Activated CD4-positive, CD25-positive, alpha-beta regulatory T cell treated with anti-CD3 and anti-CD28 coated beads, Interleukin-2, amount 50 U/mL, for 24 hours (primary cell): ENCODE results near the gene ATP10A.

Experiments
- ATAC-seq, 2 donors: fragments of 150-1000 bp; cut with Tn5 transposase; one replicate each; pipeline ENCODE4 v1.10.0; 2021; ENCODE audit warnings: mild to moderate bottlenecking in 1 of 2, moderate library complexity in 1 of 2

Gene ATP10A

GRCh38 chr15:25715536-25716413 is 147.4 kb downstream of the ATP10A start:
- no peak for ATAC-seq

GRCh38 chr15:25714538-25714840 is 148.6 kb downstream of the ATP10A start:
- ATAC-seq, result no peak

DNA sequence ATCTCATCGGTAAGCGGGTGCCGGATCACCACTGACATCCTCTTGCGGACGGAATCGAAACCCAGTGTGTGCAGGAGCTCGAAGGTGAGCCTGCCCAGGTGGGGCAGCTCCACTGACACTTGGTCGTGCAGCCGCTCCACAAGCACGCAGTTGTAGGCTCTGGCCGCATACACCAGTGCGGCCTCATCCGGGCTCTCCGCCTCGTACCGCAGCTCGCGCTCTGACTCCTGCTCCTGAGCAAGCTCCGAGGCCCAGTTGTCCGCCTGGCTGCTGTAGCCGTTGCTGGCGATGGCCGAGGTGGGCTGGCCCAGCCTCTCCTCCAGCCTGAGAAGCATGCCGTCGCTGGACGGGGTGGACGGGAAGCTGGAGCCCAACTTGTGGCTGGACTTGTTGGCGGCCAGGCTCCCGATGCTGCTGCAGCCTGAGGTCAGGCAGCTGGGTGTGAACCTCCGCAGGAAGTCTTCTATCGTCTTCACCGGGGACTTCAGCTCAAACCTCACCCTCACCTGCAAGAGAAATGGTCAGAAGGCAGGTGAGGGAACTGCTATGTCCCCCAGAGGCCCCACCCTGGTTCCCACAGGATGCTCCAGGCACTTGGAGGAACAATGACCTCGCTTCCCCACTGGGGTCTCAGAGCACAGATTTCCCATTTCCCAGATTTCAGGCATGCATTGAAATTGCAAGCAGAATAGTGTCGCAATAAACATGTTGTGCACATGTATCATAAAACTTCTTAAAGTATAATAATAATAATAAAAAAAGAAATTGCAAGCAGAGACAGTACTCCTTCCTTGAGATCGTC is 149.2 kb downstream of the ATP10A start:
- no peak for ATAC-seq

GRCh38 chr15:25712961-25713355 is 150.2 kb downstream of the ATP10A start:
- ATAC-seq, result no peak

DNA sequence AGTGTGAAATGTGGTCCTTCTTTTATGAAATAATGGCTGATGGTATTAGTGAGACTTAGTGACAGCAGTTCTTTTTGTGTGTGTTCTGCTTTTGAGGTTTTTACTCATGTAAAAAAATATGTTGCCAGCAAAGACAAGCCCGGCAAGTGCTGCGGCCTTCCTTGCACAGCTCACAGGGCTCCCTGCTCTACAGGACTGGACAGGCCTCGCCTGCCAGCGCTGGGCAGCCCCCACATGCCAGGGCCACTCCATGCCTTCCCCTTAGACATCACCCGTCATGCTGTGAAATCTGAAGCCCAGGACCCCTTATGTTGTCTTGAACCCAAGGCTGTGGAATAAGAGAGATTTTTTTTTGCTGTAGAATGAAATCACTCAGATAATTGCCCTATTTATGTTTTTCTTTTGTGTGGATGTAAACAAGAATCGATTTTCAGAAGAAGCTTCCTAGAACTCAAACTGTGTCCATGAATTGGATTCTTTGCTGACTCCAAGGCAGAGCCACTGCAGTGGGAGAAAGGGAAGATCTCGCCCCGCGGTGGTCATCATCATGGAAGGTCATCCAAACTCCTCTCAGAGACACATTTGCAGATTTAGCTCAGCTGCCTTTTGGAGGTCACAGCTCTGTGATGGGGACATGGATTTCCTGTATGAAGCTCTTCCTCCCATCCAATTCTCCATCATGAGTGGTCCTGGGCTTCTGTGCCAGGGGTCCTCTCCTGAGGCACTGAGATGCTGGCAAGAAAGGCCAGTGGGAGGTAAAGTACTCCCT is 150.8 kb downstream of the ATP10A start:
- ATAC-seq, result no peak

GRCh38 chr15:25711691-25712090 is 151.4 kb downstream of the ATP10A start:
- ATAC-seq, result no peak

DNA sequence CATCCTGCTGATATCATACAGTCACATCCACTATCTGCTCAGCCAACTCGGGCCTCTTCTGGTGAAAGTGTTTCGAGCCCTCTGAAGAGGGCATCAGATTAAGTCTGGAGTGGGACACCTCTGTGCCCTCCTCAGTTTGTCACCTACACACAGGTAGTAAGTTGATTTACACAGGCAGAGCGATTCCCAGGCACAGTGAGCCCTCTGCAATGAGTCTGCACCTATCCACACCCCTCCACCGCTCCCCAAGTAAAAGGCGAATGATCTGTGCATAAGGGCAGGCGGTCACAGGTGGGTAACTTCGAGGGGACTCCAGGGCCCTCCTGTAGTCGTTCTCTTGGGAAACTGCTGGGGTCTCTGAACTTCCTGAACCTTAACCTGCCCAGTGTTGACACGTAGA is 152.0 kb downstream of the ATP10A start:
- no peak for ATAC-seq

DNA sequence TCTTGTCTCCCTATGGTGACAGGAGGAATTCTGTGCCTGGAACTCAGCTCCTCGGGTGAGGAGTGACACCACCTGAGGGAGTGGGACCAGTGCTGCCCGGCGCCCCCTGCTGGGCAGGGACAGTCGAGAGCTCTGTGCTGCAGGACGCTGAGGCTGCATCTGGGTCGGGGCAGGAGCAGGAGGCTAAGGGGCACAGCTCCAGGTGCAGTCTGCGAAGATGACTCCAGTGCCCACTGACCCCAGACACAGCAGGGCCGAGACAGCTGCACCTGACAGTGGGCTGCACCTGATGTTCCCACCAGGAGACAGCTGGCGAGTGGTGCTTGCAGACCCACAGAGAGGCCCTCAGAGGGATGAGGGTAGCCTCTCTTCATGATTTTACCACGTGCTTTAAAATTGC is 152.9 kb downstream of the ATP10A start:
- peak; percentile 46 to 55 for ATAC-seq

DNA sequence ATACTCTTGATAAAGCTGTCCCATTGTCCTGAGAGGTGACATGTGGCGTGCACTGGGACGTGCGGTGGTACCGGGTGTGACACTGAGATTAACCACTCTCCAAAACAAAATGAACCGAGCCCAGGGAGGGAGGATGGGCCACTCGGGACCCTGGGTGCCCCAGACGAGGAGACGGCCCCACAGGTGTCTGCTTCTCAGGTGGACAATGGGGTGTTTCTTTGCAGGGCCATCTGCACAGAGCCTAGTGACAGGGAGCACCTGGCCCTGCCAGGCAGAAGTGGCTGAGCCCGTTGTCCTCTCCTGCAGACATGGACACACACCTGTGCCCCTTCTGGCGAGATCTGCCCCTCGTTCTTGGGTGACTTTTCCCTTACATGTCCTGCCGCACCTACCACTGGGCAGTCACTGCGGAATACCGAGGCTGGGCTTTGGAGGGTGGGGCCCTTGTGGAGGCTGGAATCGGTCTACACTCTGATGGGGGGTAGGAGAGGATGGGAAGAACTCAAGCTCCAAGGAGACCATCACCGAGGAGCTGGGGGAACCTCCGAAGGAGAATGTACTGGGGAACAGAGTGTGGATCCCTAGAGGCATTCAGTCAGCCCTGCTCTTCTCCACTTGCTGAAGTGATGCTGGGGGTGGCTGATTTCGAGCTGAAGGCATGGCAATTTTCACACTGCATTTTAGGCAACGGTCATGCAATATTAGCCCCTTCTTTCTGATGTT is 153.5 kb downstream of the ATP10A start:
- ATAC-seq, result peak in 1 of 2 donors; percentile 11

GRCh38 chr15:25708391-25708790 is 154.7 kb downstream of the ATP10A start:
- no peak for ATAC-seq

- no peak for ATAC-seq
Measured at GRCh38 chr15:25707656-25708365, 155.3 kb downstream of the ATP10A start.

- ATAC-seq, result no peak
Measured at GRCh38 chr15:25706176-25706955, 156.8 kb downstream of the ATP10A start.

DNA sequence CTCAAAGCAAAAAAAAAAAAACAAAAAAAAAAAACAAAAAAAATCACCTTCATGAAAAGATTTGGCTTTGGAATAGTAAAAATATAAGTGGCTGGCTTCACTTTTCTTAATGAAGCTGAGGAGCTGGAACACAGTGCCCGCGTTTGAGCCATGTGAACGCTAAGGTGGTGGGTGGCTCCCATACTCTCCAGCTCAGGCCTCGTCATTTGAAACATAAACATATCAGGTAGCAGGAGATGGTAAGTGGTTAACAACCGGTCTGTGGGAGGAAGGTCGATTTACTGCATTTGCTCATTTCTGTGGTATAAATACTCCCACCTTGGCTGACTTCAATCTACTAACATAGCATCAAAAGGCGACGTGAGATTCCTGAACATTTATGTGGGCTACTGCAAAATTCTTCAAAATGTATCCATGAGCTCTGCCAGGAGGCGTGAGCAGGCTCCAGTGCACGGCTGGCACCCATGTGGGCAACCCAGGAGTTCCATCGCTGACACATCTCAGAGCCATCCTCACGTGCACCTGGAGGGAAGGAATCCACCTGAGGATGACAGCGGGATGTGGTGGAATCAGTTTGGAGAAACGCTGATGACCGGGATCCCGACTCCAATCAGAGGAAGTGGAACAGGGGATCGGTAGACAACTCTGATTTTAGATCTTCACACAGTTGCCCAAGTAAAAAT is 157.6 kb downstream of the ATP10A start:
- no peak for ATAC-seq

- no peak for ATAC-seq
Measured at GRCh38 chr15:25703726-25704125, 159.4 kb downstream of the ATP10A start.

DNA sequence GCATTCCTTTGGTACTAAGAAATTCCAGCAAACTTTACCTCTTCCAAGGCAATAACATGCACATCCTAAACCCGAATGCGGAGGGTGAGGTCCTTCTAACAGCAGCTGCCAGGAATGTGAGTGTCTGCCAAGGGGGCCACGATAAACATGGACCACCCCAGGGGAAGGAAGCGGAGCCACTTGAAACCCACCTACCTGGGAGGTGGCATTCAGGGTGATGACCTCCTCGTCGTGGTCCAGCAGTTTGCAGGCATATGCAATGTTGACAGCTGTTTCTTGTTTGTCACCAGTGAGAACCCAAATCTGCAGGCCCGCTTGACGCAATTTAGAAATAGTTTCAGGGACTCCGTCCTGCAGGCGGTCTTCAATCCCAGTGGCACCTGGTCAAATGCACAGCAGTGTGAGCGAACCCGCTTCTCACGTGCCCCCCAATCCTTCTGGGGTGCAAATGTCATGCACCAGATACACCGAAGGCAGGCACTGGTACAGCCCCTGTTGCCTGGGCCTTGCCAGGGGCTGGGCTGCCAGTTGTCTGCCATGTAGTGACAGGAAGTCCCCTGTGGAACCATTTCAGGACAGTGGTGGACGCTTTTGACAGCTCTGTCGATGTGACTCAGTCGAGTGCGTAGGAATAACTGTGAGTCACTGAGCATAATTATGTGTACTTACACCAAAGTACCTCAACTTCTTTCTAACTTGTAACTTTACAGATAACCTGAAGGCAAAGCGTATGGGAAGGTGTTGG is 161.2 kb downstream of the ATP10A start:
- ATAC-seq, result no peak

DNA sequence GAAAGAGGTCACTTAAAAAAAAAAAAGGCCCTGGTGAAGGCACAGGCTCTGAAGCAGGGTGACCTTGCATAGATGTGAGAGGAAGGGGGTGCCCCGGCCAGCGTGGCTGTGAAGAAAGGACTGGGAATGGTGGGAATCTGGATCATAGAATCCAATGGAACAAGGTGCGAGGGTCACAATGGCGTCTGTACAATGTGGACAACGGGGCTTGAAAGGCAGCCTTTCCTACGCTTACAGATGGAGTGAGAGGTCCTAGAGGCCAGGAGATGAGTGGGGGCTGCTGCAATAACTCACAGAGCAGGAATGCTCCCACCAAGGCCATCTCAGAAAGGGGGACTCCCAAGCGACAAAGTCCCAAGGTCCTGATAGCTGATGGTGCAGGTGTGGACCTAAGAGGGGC is 162.2 kb downstream of the ATP10A start:
- ATAC-seq, result no peak

GRCh38 chr15:25697586-25697985 is 165.5 kb downstream of the ATP10A start:
- ATAC-seq, result no peak

- ATAC-seq, result no peak
Measured at GRCh38 chr15:25695875-25696760, 167.0 kb downstream of the ATP10A start.

DNA sequence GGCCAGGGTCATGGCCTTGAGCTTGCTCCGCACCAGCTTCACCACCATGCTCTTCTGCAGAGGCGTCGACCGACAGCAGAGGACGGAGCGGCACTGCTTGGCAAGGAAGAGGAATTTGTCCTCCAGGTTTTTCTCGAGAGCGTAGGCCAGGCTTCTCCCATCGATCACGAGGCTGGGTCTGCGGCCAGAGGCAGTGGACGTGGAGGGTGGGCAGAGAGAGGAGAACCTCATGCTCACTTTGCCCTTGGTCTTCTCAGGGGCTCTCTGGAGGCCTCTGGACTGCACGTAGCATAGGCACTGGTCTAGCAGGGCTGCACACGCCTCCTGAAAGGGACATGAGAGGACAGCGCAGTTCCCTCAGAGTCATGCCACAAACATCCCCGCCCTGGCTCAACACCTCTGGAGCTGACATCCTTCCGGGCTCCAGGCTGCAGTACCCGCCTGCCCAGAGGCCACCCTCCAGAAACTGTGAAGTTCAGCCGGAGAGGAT is 168.3 kb downstream of the ATP10A start:
- ATAC-seq, result no peak
